ENCODE data around the gene PTPRA. TPM values are rescaled to one million over a fixed set of nuclear protein-coding genes. Genes with fewer than 3 reads are reported as not detected.

PTPRA gene
- total RNA-seq, 1 donor from 2014 or later, result 43.6 TPM

DNA sequence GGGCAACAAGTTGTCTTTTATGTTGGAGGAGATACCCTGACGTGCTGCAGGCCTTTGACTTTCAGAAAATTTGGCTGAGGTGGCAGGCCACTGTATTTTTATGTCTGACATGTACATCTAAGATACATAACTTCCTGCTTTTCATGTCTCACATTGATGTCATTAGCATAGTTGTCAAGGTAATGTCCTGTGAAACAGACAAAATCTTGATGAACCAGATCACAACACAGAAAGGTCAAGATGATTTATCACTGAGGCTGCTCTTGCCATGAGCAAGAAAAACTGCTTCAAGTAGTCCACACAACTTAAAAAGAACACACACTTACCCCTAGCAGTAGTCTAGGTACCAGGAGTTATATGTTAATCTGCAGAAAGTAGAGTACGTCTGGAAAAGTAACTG, 120.0 kb downstream of the PTPRA start:
- Mint-ChIP-seq H3K9me3 (no peaks in the 10 kb centered on the region), H3K4me1 (no peaks in the 10 kb centered on the region), H3K36me3 (ENCODE audit: low read depth) (peaks cover 80% of the 10 kb centered on the region), H3K4me3 (no peak overlapping the region), H3K27ac (no peak overlapping the region), H3K27me3 (no peaks in the 10 kb centered on the region)
- ChIA-PET POLR2A (no interaction called here), CTCF (no interaction called here)
- DNase-seq (no peak), ATAC-seq (ENCODE audit: low read depth) (no peak)
- intact Hi-C loops (cut with micrococcal nuclease), result no loop called here
- TF ChIP-seq, protein P1, sequence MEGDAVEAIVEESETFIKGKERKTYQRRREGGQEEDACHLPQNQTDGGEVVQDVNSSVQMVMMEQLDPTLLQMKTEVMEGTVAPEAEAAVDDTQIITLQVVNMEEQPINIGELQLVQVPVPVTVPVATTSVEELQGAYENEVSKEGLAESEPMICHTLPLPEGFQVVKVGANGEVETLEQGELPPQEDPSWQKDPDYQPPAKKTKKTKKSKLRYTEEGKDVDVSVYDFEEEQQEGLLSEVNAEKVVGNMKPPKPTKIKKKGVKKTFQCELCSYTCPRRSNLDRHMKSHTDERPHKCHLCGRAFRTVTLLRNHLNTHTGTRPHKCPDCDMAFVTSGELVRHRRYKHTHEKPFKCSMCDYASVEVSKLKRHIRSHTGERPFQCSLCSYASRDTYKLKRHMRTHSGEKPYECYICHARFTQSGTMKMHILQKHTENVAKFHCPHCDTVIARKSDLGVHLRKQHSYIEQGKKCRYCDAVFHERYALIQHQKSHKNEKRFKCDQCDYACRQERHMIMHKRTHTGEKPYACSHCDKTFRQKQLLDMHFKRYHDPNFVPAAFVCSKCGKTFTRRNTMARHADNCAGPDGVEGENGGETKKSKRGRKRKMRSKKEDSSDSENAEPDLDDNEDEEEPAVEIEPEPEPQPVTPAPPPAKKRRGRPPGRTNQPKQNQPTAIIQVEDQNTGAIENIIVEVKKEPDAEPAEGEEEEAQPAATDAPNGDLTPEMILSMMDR (IDR thresholded peaks at IDR 0.05), result no peak

DNA sequence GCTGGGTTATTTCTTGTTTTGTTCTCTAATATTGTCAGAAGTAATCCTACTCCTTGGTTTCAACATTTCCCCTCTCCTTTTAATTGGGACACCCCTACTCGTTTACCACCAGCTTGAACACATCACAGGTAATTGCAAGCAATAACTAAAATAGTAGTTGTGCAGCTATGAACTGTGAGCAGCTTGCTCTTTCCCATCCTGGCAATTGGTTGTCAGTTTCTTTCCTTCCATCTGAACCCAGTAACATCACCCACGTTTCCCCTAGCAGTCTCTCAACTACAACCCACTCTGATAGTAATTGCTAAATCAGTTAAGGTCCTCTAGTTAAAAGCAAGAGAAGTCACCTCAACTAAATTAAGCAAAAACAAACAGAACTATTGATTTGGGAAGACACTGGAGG, 122.5 kb downstream of the PTPRA start:
- intact Hi-C loops (cut with micrococcal nuclease), result no loop called here
- TF ChIP-seq, protein P1 (IDR thresholded peaks at IDR 0.05), result no peak
- ChIA-PET POLR2A (no interaction called here), CTCF (no interaction called here)
- DNase-seq (no peak), ATAC-seq (ENCODE audit: low read depth) (no peak)
- Mint-ChIP-seq H3K9me3 (no peaks in the 10 kb centered on the region), H3K4me1 (no peaks in the 10 kb centered on the region), H3K4me3 (no peak overlapping the region), H3K27me3 (no peaks in the 10 kb centered on the region), H3K27ac (no peak overlapping the region), H3K36me3 (ENCODE audit: low read depth) (peaks cover 64% of the 10 kb centered on the region)

DNA sequence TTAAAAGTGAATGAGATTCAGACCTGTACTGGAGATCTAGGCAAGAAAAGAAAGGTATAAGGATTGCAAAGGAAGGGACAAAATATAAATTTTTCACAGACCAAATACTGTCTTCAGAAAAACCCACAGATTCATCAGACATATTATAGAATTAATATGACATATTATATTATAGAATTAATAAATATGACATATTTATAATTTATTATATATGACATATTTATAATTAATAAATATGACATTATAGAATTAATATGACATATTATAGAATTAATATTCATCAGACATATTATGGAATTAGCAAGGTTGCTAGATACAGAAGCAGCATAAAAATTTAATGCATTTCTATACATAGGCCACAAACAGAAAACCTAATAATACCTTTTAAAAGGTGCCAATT, 125.4 kb downstream of the PTPRA start:
- no peak for DNase-seq
- ATAC-seq (ENCODE audit: low read depth), result no peak
- intact Hi-C loops (cut with micrococcal nuclease), result no loop called here
- H3K4me3 Mint-ChIP-seq, result no peak overlapping the region
- no peak overlapping the region for H3K27ac Mint-ChIP-seq
- H3K4me1 Mint-ChIP-seq, result no peaks in the 10 kb centered on the region
- H3K27me3 Mint-ChIP-seq, result no peaks in the 10 kb centered on the region
- POLR2A ChIA-PET, result no interaction called here
- CTCF ChIA-PET, result interaction anchor here (0.8 kb wide), 1 partner anchor 133 kb away, joined by 3 read pairs; no protein-coding TSS in a partner anchor
- H3K9me3 Mint-ChIP-seq, result no peaks in the 10 kb centered on the region
- TF ChIP-seq, protein P1 (IDR thresholded peaks at IDR 0.05), result no peak
- peaks cover 38% of the 10 kb centered on the region for H3K36me3 Mint-ChIP-seq (ENCODE audit: low read depth)

DNA sequence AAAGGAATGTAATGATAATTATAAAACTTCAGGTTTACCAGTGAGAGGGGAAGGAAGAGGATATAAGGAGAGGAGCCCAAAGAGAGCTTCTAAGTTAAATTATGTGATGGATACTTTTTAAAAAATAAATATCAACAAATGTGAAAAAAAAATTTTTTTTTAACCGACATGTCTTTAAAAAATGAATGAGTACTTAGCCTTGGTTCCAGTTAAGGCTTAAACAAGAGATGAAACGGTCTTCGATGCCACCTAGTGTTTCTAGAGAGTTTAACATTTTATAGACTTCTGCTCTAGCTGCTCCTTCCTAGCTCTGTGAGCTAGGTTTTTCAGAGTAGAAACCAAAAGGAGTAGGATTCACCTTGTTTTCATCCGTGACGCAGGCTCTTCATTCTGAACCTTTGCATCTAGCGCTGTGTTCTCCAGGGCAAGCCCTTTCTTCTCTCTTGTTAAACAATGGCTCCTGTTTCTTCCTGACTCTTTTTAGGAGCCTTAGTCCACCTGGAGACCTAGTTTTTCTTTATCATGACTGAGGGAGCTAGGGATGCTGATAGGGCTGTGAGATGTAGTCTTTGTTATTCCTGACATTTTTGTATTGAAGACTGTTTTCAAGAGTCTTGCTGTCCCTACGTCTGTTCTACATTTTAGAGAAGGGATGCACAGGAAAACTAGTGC, 127.7 kb downstream of the PTPRA start:
- TF ChIP-seq, protein P1 (IDR thresholded peaks at IDR 0.05), result no peak
- ATAC-seq (ENCODE audit: low read depth) (peak; percentile 66), DNase-seq (no peak)
- H3K27me3 Mint-ChIP-seq, result no peaks in the 10 kb centered on the region
- intact Hi-C loops (cut with micrococcal nuclease), result loop anchor here (1.0 to 5.0 kb wide), 6 partner anchors 87 to 477 kb away; partner anchors contain the start of gene PTPRA
- ChIA-PET CTCF (interaction anchor here (0.7 to 2.0 kb wide), 9 partner anchors 11 to 794 kb away, joined by 3 to 5 read pairs (median 3); partner anchors contain the start of gene PTPRA), POLR2A (interaction anchor here (0.5 to 1.3 kb wide), 3 partner anchors 160 to 477 kb away, joined by 3 to 9 read pairs (median 3); partner anchors contain the start of genes PCED1A and VPS16)
- H3K36me3 Mint-ChIP-seq (ENCODE audit: low read depth), result peaks cover 30% of the 10 kb centered on the region
- no peak overlapping the region for H3K4me3 Mint-ChIP-seq
- no peaks in the 10 kb centered on the region for H3K9me3 Mint-ChIP-seq
- no peaks in the 10 kb centered on the region for H3K4me1 Mint-ChIP-seq
- H3K27ac Mint-ChIP-seq, result no peak overlapping the region

DNA sequence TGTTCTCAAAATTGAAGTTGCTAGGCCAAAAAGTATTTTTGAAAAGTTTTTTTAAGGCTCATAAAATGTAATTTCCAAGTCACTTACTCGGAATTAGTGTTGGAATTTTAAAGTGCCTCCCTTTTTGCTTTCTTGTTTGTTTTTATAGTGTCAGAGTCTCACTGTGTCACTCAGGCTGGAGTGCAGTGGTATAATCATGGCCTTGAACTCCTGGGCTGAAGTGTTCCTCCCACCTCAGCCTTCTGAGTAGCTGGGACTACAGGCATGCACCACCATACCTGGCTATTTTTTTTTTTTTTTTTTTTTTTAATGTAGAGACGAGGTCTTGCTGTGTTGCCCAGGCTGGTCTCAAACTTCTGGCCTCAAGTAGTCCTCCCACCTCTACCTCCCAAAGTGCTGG, 130.1 kb downstream of the PTPRA start:
- H3K27ac Mint-ChIP-seq, result no peak overlapping the region
- no peaks in the 10 kb centered on the region for H3K9me3 Mint-ChIP-seq
- DNase-seq (no peak), ATAC-seq (ENCODE audit: low read depth) (no peak)
- H3K4me3 Mint-ChIP-seq, result no peak overlapping the region
- TF ChIP-seq, protein P1 (IDR thresholded peaks at IDR 0.05), result no peak
- no peaks in the 10 kb centered on the region for H3K27me3 Mint-ChIP-seq
- H3K36me3 Mint-ChIP-seq (ENCODE audit: low read depth), result peaks cover 32% of the 10 kb centered on the region
- intact Hi-C loops (cut with micrococcal nuclease), result loop anchor here (5.0 kb wide), 1 partner anchor 131 kb away; the partner anchor contains the start of gene PTPRA
- POLR2A ChIA-PET, result no interaction called here
- H3K4me1 Mint-ChIP-seq, result no peaks in the 10 kb centered on the region
- CTCF ChIA-PET, result no interaction called here

Measured in activated B cell treated with CpG ODN at 0.5 μM for 24 hours (primary cell).